Chondrocyte (in vitro differentiated cells): ENCODE results near the gene PHLDB3. TPM values are rescaled to one million over a fixed set of nuclear protein-coding genes. Genes with fewer than 3 reads are reported as not detected.

Experiments
- DNase-seq: peaks from one replicate; pipeline ENCODE4 v3.0.0; 2021; ENCODE audit warnings: mixed read lengths, low spot score
- H3K27ac Mint-ChIP-seq: one replicate; pipeline ENCODE4 v1.8.0; 2021; ENCODE audit warnings: mild to moderate bottlenecking, moderate library complexity, mixed read lengths; ENCODE audit not compliant: unreplicated experiment
- H3K27me3 Mint-ChIP-seq: 2 replicates; pipeline ENCODE4 v1.8.0; 2021; ENCODE audit warnings: low read depth, mixed read lengths
- H3K36me3 Mint-ChIP-seq: 2 replicates; pipeline ENCODE4 v1.8.0; 2021; ENCODE audit warnings: low read depth, mixed read lengths
- H3K4me1 Mint-ChIP-seq: 2 replicates; pipeline ENCODE4 v1.8.0; 2021; ENCODE audit warnings: low read depth, mild to moderate bottlenecking, mixed read lengths
- H3K4me3 Mint-ChIP-seq: one replicate; pipeline ENCODE4 v1.8.0; 2021; ENCODE audit warnings: mild to moderate bottlenecking, moderate library complexity, mixed read lengths; ENCODE audit not compliant: unreplicated experiment
- H3K9me3 Mint-ChIP-seq: 2 replicates; pipeline ENCODE4 v1.8.0; 2021; ENCODE audit warnings: low read depth, mixed read lengths
- CTCF ChIP-seq: fragments of 200-600 bp; sonication (generic); IDR thresholded peaks from 2 replicates; pipeline ENCODE4 v1.5.0; 2021; ENCODE audit warnings: antibody characterized with exemption, mild to moderate bottlenecking, moderate library complexity
- total RNA-seq: library from RNA; stranded (reverse); gene quantifications from 3 replicates; pipeline ENCODE4 v1.2.1, GENCODE V29; 2021

Gene PHLDB3
- total RNA-seq, 1 donor from 2014 or later = 7.0 TPM

GRCh38 chr19:43541920-43542650 lies 37.5 kb upstream of the PHLDB3 start:
- Mint-ChIP-seq H3K9me3 (peaks cover 6% of the 10 kb centered on the region), H3K4me3 (no peak overlapping the region), H3K36me3 (peaks cover 46% of the 10 kb centered on the region), H3K4me1 (no peaks in the 10 kb centered on the region), H3K27me3 (no peaks in the 10 kb centered on the region), H3K27ac (no peak overlapping the region)
- no peak for TF ChIP-seq CTCF
- no peak for DNase-seq

- DNase-seq = peak; percentile 32
- no peak overlapping the region for H3K27ac Mint-ChIP-seq
- no peak overlapping the region for H3K4me3 Mint-ChIP-seq
- TF ChIP-seq CTCF = no peak
- peaks cover 46% of the 10 kb centered on the region for H3K36me3 Mint-ChIP-seq
- peaks cover 6% of the 10 kb centered on the region for H3K9me3 Mint-ChIP-seq
- H3K27me3 Mint-ChIP-seq = no peaks in the 10 kb centered on the region
- H3K4me1 Mint-ChIP-seq = peaks cover 5% of the 10 kb centered on the region
Observed at GRCh38 chr19:43540381-43540780, 35.8 kb upstream of the PHLDB3 start.

GRCh38 chr19:43538922-43539321 lies 34.4 kb upstream of the PHLDB3 start:
- H3K27me3 Mint-ChIP-seq = no peaks in the 10 kb centered on the region
- H3K36me3 Mint-ChIP-seq = peaks cover 41% of the 10 kb centered on the region
- no peak overlapping the region for H3K4me3 Mint-ChIP-seq
- TF ChIP-seq CTCF = no peak
- H3K4me1 Mint-ChIP-seq = peaks cover 14% of the 10 kb centered on the region
- DNase-seq = no peak
- H3K9me3 Mint-ChIP-seq = peaks cover 6% of the 10 kb centered on the region
- no peak overlapping the region for H3K27ac Mint-ChIP-seq

- peak; percentile 92 for DNase-seq
- peaks cover 19% of the 10 kb centered on the region for H3K36me3 Mint-ChIP-seq
- H3K27me3 Mint-ChIP-seq = no peaks in the 10 kb centered on the region
- H3K4me1 Mint-ChIP-seq = peaks cover 26% of the 10 kb centered on the region
- peaks cover 6% of the 10 kb centered on the region for H3K9me3 Mint-ChIP-seq
- H3K27ac Mint-ChIP-seq = peak overlapping the region; percentile 99
- peak overlapping the region; percentile 51 for H3K4me3 Mint-ChIP-seq
- peak; percentile 74 for TF ChIP-seq CTCF
Observed at GRCh38 chr19:43534816-43535761, 30.5 kb upstream of the PHLDB3 start.

- Mint-ChIP-seq H3K9me3 (peaks cover 6% of the 10 kb centered on the region), H3K27me3 (no peaks in the 10 kb centered on the region), H3K4me1 (peaks cover 26% of the 10 kb centered on the region), H3K4me3 (peak overlapping the region; percentile 89), H3K27ac (peak overlapping the region; percentile 99), H3K36me3 (peaks cover 16% of the 10 kb centered on the region)
- DNase-seq = no peak
- TF ChIP-seq CTCF = no peak
Observed at GRCh38 chr19:43534305-43534815, 29.8 kb upstream of the PHLDB3 start.
